Right hindlimb (tissue), 1 donor: Measurements from ENCODE around the gene ANKRD11.
"Not testable (repeated sequence)": the region's sequence is repeated elsewhere in the genome, so short reads cannot be mapped to it uniquely, and the experiment has no call there.

Experiments used
- DNase-seq: peaks from one replicate; pipeline ENCODE4 v3.0.0-alpha.2; 2018

ANKRD11 gene

DNA sequence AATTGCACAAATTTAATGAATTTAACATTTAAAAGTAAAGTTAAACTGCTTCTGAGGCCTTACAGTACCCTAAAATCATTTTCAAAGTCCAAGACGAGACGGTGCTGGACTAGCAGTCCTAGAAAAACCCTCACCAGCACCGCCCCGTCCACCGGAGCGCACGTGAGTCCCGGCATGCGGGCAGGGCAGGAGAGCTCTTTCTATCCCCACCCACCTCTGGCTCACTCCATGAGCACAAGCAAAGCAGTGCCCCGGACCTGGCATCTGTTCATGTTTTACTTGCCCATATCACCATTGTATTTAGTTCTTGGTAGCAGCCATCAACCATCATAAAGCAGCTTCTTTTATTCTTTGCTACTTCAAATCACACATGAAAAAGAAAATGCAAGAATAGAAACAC lies 41.7 kb downstream of the ANKRD11 start:
- DNase-seq, result no peak

DNA sequence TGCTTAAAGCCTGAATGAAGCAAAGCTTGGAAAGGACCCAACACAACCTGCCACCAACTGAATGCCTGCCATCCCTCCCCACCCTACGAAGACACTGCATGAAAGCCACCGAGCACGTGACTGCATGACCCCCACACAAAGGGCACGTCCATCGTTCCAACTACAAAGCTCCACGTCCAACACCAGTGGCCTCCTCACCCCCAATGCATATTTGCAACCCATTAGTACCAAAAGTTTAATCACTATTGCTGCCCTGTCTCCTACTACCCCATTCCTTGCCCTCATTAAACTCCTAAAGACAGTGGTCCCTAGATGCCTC lies 43.4 kb downstream of the ANKRD11 start:
- DNase-seq, result no peak

DNA sequence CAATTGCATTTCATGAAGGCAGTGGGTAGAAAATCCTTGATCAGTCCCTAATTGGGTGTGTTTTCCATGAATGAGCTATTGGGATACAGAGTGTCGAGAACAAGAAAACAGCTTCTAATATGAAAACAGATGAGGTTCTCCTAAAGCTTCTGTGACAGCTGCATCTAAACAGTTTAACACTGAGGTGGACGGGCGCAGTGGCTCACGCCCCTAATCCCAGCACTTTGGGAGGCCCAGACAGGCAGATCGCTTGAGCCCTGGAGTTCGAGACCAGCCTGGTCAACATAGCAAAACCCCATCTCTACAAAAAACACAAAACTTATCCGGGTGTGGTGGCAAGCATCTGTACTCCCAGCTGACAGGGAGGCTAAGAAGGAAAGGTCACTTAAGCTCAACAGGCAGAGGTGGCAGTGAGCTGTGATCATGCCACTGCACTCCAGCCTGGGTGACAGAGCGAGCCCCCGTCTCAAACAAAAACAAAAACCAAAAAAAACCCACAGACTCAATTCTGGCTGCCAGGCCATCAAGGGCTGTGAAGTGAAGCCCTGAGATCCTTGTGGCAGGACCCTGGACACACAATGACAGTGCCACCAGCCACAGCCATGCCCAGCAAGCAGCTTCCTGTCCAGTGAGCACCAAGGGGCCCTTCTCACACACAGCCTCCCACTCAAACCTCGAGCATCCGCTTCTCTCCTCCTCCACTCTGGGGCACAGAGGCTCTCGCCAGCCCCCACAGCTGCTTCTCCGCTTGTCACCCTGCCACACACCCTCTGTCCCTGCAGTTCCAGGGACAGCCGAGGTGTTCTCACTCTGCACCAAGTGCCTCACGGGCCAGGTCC lies 44.0 kb downstream of the ANKRD11 start:
- DNase-seq, result no peak

DNA sequence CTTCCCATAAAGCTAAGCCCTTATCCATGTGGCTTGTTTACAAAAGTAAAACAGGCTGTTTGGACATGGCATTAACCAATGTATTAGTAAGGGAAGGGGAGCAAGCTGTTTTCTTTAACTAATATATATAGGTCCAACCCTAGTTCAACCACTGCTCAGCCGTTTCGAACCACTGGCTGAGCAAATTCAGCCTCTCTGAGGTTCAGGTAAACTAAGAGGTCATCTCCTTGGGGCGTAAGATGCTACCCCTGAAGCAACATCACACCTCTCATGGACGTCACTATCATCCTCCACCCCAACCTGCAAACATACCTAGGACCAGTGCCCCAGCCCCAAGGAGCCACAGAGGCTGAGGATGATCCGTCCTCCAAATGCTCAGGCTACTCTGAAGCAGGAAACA lies 45.2 kb downstream of the ANKRD11 start:
- DNase-seq, result no peak

DNA sequence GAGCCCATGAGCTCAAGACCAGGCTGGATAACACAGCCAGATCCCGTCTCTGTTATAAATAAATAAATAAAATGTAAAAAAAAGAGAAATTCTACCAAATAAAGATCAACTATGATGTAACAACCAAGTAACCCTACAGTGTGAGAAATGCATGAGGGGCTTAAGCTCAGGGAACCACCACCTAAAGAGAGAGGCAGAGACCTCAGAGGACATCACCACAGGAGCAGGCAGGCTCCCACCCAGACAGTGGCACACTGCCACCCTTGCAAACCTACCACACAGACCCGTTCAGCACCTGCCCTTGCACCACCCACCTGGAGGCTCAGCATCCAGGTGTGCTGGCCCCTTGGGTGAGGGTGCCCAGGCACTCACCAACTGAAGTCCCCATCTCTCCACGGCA lies 45.6 kb downstream of the ANKRD11 start:
- no peak for DNase-seq

DNA sequence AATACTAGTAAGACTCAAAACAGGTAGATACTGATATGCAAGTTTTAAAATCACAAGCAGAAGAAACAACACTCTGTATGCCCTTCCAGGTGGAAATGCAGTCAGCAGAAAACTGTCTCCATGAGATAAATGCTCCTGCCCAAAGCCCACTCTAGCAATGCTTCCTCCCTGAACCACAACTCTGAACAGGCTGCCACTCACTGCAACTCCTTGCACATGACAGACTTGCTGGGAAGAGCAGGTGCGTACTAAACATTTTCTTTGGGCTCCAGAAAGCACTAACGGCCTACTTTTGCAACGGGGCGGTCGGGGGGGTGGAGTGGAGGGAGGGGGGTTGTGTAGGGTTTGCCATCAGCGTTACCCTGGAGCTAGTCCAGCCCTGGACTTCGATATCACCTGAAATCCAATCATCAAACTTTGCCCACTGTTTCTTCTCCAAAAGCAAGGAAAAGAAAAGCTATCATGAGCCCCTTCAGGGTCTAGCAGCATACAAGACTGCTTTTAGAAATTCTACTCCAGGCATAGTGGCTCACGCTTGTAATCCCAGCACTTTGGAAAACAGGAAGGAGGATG lies 46.1 kb downstream of the ANKRD11 start:
- no peak for DNase-seq

DNA sequence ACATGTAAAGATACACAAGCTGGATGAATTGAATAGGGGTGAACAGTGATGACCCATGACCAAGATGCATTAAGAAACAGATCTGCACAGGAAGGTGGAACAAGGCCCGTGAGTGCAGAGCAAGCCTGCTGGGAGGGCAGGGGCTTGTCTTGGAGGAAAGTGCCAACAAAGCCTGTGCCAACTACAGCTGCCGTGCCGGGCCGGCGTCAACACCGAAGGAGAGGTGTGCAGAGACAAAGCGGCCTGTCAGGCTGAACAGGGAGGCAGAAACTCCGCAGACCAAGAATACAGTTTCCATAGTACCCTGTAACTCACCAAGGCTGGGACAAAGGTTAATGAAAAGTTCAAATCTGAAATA lies 46.7 kb downstream of the ANKRD11 start:
- DNase-seq, result no peak

DNA sequence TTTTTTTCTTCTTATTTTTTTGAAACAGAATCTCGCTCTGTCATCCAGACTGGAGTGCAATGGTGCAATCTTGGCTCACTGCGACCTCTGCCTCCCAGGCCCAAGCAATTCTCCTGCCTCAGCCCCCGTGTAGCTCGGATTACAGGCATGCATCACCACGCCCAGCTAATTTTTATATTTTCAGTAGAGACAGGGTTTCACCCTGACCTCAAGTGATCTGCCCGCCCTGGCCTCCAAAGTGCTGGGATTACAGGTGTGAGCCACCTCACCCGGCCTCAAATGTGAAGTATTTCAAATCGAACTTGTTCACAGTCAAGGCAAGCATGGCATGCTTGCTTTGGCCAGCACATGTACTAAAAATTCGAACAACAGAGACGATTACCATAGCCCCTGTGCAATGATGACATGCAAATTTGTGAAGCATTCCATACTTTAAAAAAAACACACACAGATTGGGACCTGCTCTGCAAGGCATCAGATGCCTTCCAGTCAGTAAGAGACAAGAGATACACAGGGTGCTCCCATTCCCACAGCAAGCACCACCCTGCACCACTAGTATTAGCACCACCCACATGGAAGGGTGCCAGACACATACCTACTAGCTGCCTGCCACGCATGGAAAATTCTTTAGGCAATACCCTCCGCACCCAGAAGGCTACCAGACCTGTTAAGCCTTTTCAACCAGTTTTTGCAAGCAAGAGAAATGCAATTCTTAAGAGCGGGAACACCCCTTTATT lies 47.2 kb downstream of the ANKRD11 start:
- DNase-seq, result peak; percentile 41

DNA sequence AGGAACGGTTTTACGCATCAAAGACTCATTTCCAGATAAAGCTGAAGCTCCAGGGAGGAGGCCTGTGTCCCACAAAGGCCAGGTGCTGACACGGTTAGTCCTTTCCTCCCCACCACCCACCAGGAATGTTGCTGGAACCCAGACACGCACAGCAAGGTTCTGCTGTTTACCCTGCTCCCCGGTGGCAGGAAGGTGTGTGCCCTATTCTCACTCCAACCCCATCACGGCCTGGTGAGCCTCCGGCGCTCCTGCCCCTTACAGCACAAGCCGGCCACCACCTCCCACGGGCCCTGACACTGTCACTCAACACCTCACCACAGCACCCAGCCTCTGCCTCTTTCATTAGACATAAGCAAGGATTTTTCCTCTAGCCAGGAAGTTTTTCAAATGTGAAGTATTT lies 47.8 kb downstream of the ANKRD11 start:
- DNase-seq, result no peak

DNA sequence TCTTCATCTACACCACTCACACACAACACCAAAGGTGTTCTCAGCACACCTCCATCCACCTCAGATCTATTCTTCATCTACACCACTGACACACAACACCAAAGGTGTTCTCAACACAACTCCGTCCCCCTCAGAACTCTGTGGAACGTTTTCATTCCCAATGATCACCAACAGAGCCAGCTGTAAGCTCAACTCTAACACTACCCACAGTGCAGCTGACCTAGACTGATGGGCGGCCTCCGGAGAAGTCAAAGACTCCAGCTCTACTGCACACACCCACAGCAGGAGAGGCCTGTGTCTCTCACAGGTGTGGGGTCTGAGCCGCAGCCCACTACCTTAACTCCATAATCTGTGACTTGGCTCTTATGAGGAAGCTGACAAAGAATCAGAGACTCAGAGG lies 50.7 kb downstream of the ANKRD11 start:
- DNase-seq, result no peak

DNA sequence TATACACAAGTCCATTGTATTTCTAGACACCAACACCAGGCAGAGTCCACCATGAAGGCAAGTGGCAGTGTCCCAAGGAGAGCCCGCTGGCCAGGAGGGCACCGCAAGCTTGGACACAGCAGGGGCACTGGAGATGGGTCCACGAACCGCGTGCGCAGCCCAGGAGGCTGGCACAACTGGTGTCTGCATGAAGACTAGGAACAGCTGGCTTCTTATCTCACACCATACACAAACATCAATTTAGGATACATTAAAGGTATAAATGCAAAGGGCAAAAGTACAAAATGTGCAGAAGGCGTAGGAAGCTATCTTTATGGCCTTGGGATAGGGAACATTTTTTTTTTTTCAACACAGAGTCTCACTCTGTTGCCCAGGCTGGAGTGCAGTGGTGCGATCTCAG lies 52.4 kb downstream of the ANKRD11 start:
- DNase-seq, result no peak

DNA sequence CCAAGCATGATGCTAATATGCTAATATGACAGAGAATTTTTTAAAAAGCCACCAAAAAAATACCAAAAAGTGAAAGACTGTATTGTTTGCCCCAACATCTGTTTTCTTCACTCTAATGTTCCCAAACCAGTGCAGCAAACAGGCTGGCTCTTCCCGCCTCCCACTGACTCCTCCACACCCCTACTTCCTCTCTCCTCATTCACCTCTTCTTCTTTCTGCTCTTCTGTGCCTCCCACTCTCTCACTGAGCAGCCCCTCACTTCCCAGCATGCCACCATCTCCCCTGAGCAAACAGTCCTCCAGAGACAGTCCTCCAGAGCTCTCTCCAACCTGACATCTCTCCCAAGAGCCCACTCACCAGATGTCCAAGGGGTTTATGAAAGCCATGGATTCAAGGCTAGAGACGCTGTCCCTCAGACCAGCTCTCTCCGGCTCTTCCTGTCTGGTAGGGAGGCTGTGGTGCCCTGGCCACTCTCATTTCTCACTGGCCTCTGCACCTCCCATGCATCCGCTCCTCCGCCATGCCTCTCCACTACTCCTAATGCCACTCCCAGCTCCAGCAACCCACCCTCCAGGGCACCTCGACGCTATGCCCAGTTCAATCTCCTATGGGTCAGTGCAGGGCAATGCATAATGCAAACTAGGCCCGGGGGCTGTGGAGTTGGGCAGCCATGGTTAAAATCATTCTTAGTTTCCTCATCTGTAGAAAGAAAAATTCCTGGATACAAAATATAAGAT lies 52.9 kb downstream of the ANKRD11 start:
- DNase-seq, result no peak

DNA sequence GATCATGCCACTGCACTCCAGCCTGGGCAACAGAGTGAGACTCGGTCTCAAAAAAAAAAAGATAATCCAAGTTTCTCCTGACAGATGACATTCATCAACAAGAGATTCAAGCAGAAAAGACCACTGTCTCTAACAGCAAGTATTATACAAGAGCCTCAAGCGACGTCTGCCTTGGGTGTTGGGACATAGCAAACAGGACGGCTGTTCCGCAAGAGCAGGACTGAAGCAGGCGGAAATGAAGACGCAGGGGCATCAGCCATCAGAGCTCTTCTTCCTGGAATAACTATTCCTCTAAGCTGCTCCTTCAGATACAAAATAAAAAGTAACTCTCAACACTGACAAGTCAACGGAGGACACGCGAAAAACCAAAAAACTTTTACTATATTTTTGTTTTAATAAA lies 54.0 kb downstream of the ANKRD11 start:
- DNase-seq, result no peak

DNA sequence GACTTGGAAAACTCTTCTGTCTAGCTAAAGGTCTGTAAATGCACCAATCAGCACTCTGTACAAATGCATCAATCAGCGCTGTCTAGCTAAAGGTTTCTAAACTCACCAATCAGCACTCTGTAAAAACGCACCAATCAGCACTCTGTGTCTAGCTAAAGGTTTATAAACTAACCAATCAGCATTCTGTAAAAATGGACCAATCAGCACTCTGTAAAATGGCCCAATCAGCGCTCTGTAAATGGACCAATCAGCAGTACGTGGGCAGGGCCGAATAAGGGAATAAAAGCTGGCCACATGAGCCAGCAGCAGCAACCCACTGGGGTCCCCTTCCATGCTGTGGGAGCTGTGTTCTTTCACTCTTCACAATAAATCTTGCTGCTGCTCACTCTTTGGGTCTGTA lies 55.3 kb downstream of the ANKRD11 start:
- not testable (repeated sequence) for DNase-seq

DNA sequence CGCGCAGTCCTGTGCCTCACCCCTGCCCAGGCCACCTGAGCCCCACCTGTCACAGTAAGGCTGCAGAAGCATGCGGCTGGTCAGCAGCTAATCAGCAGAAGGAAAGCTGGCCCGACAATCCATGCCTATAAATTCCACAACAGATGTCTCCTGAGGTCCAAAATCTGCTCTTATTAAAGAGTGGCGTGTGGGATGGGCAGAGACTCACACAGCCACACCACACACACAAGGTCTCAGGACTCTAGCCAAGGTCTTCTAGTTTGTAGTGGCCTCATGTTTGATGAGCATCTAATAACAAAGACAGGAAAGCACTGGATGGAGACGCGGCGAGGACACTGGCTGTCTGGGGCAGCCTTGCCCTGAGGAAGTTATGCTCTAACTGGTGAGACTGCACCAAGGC lies 55.9 kb downstream of the ANKRD11 start:
- no peak for DNase-seq

DNA sequence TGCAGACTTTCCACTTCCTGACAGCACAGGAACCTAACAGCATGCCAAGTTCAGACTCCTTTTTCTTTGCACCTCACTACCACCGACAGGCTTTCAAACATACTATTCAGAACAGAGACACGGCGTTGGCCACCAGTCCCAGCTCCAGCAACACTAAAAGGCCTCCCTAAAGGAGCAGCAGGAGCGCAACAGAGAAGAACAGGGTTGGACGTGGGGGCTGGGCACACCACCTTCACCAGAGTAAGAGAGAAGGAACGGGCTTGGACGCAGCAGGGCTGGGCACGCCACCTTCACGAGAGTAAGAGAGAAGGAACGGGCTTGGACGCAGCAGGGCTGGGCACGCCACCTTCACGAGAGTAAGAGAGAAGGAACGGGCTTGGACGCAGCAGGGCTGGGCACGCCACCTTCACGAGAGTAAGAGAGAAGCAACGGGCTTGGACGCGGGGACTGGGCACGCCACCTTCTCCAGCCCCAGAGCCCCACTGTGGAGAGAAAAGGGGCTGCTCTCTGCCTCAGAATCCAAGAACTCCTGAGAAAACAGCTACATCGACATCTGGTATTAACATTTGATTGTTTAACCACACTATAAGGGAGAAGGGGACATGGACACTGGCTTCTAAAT lies 56.9 kb downstream of the ANKRD11 start:
- DNase-seq, result not testable (repeated sequence)

DNA sequence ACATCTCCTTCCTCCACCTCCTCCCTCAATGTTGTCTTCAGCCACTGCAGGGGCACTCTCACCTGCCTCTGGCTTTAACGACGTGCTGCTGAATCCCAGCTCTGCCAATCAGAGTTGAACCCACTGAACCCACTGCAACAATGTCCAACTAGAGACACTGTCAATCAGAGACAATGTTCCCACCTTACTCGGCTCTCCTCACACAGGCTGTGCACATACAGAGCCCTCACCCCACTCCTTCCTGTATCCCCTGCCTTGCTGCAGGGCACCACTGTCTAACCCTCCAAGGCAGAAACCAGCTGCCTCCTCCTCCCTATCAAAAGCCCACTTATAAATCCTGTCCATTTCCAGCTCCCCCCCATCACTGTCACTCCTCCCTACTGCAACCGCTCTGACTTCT lies 58.7 kb downstream of the ANKRD11 start:
- no peak for DNase-seq

DNA sequence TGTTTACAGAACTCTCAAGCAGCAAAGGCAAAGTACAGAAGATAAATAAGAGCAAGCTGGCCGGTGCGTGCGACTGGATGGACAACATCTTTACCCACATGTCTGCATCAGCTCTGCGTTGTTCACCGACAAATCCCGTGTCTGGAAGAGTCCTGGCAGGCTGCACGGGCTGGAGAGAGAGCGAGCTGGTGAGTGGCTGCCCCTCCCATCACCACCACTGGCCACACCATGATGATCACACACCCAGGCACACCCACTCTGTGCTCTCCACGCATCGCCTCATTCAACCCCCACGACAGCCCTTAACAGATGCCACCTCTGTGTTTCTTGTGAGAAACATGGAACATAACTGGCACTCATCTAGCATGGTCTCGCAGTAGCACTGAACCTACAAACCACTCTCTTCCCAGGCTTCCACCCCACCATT lies 59.2 kb downstream of the ANKRD11 start:
- no peak for DNase-seq

DNA sequence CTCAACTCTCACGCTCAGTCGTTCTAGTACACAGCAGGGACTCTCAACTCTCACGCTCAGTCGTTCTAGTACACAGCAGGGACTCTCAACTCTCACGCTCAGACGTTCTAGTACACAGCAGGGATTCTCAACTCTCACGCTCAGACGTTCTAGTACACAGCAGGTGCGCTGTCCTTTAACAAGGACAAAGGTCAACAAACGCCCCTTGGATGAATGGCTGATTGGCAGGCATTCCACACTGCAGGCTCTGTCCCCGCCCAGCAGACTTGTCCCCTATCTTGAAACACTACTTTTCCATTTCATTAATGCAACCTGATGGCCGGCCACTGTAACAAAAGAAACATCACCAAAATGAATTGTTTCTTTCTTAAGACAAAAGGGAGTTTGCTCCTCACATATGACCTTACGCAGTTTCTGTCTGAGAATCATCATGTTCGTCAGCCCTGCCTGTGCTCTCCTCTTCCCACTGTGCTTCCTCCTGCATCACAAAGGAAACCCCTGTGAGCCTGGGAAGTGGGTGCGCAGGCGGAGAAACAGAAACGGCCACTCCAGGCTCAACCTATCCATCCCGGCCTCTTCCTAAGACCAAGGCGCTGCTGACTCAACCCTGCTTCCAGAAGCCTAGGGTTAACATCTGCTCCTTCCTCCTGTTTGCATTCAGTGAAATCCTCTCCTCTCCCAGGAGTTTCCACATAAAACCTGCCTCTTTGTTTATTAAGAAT lies 59.8 kb downstream of the ANKRD11 start:
- no peak for DNase-seq

DNA sequence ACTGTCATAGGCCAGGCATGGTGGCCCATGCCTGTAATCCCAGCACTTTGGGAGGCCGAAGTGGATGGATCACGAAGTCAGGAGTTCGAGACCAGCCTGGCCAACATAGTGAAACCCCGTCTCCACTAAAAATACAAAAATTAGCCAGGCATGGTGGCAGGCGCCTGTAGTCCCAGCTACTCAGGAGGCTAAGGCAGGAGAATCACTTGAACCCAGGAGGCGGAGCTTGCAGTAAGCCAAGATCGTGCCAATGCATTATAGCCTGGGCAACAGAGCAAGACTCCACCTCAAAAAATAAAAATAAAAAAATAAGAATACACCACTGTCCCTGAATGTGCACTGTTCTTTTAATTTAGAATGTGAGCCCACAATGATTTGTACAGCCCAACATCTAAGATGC lies 61.8 kb downstream of the ANKRD11 start:
- not testable (repeated sequence) for DNase-seq

DNA sequence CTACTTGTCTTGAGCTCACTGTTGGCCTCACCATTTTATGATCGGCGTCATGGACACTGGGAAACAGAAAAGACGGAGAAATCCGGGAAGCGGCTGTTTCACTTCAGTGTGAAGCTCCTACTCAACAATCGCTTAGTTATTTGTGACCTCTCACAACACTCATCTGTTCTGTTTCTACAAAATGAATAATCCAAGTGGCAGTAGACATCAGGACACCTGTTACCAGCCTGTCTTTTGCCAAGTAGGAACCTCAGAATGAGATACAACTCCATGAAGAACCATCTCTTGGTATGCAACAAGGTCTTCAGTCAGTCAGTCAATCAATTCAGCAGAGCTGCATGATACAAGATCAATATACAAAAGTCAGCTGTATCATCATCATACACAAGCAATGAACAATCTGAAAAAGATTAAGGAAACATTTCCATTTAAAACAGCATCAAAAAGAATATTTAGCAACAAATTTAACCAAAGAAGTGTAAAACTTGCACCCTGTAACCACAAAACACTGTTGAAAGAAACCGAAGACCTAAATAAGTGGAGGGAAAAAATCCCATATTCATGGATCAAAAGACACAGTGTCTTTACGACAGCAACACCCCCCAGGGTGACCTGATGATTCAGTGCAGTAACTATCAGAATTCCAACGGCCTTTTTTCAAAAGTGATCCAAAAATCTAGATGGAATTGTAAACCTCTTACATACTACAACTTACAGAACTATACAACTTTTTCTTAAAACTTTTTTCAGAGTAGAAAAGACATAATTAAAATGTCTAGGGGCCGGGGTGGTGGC lies 63.4 kb downstream of the ANKRD11 start:
- DNase-seq, result no peak

DNA sequence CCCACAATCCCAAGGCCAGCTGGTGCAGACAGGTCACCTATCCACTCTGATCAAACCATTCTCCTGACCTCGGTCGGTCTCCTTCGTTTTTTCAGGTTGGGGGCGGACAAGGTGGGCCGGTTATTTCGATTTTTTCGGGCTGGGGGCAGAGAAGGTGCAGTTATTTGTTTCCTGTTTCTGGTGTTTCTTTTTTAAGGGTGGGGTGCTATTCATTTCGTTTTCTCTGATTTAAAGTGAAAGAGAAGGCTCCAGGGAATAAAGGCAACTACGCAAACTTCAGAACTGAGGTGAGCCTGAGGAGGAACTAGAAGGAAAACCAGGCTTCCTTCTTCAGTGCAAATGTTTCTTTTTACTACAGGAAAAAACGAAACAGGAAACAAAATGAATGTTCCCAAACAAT lies 64.8 kb downstream of the ANKRD11 start:
- no peak for DNase-seq
